ENCODE results near the gene TGFBRAP1.

Gene TGFBRAP1

DNA sequence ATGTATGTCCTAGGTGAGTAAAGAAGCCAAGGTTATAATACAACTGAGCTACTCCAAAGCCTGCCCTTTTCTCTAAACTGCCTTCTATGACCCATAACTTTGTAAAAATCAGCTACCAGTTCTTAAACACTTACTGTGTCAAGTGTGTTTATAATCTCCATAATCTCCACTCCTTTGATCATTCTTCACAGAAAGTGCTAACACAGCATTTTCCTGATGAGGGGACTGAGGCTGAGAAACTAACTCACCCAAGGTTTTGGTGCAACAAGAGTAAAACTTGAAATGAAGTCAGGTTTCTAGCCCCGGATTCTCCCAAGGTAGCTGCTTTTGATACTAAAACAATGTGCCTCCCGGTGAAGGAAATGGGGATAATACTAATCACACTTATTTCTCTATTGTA is 5.9 kb upstream of the TGFBRAP1 start:
- no peak for DNase-seq

GRCh38 chr2:105334211-105334610 is 4.7 kb upstream of the TGFBRAP1 start:
- peak; percentile 33 to 75 for DNase-seq
- TF ChIP-seq POLR2A (IDR thresholded peaks at IDR 0.05; ENCODE audit: low read length), result no peak
- no peak for TF ChIP-seq GATA1 (IDR thresholded peaks at IDR 0.05; ENCODE audit: low read depth, low read length)

More for the DNA sequence above, 5.9 kb upstream of the TGFBRAP1 start:
- TF ChIP-seq GATA1 (IDR thresholded peaks at IDR 0.05; ENCODE audit: low read depth, low read length) (no peak), POLR2A (IDR thresholded peaks at IDR 0.05; ENCODE audit: low read length) (no peak)

DNA sequence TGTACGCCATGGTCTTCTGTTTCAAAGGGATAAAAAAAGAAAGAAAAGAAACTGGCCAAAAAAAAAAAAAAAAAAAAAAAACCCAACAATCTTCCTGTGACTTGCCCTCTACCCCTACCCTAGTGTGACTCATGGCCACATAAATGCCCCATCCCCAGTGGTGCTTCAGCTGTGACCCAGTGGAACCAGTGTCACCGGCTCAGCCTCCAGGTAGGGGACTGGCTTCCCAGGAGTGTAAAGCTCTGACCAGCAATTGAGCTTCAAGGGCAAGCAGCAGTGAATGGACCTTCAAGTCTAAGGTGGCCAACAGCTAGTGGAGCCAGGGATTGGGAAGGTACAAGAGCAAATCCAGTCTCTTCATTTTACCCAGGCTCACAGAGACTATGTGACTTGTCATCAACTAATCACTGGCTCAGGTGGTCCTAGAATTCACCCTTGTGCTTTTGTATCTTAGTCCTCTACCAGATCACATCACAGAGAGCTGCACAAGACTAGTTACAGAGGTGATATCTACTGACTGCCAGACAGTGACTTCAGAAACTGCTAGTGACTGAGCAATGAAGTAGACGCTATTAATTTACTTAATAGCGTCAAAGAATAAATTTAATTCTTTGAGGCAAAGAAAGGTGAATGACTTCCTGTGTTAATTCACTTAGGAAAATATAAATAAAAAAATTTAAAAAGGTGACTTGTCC is 1.3 kb upstream of the TGFBRAP1 start:
- no peak for TF ChIP-seq GATA1 (IDR thresholded peaks at IDR 0.05; ENCODE audit: low read depth, low read length)
- TF ChIP-seq POLR2A (IDR thresholded peaks at IDR 0.05; ENCODE audit: low read length), result no peak
- peak; percentile 52 to 58 for DNase-seq

- DNase-seq, result peak in 1 of 2 experiments; percentile 59
- TF ChIP-seq POLR2A (IDR thresholded peaks at IDR 0.05; ENCODE audit: low read length) (no peak), GATA1 (IDR thresholded peaks at IDR 0.05; ENCODE audit: low read depth, low read length) (no peak)
These were observed 359 bp downstream of the TGFBRAP1 start for GRCh38 chr2:105329197-105329554.

- TF ChIP-seq POLR2A (IDR thresholded peaks at IDR 0.05; ENCODE audit: low read length), result no peak
- TF ChIP-seq GATA1 (IDR thresholded peaks at IDR 0.05; ENCODE audit: low read depth, low read length), result no peak
- DNase-seq, result peak; percentile 52 to 68
These were observed 996 bp downstream of the TGFBRAP1 start for GRCh38 chr2:105328281-105329196.

- no peak for TF ChIP-seq GATA1 (IDR thresholded peaks at IDR 0.05; ENCODE audit: low read depth, low read length)
- TF ChIP-seq POLR2A (IDR thresholded peaks at IDR 0.05; ENCODE audit: low read length), result no peak
- DNase-seq, result no peak
These were observed 1.8 kb downstream of the TGFBRAP1 start for GRCh38 chr2:105327690-105328089.

GRCh38 chr2:105327271-105327670 is 2.3 kb downstream of the TGFBRAP1 start:
- peak; percentile 16 to 43 for DNase-seq

DNA sequence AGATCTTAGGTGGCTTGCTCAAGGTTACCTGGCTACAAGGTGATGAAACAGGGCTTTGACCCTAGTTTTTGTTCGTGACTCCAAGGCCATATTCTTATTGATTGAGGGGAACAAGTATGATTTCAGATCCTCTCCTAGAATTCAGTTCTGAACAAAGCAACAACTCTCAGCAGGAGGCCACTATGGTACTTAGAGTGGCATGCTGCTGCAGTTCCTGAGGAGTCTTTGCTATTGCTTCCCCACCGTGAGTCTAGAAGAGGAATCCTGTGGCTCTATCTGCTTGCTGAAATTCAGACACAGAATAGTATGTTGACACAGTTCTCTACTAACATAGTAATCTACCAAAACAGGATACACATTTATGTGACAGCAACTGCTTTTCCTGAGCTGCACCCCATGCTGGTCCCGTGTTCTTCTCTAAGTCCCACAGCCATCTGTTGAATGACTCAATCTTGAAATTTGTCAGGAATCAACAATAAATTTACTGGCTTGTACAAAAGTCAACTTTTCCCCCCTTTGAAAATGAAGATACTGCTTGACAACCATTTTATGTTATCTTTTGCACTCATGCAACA is 4.1 kb downstream of the TGFBRAP1 start:
- no peak for TF ChIP-seq POLR2A (IDR thresholded peaks at IDR 0.05; ENCODE audit: low read length)
- no peak for TF ChIP-seq GATA1 (IDR thresholded peaks at IDR 0.05; ENCODE audit: low read depth, low read length)
- peak; percentile 14 to 29 for DNase-seq

GRCh38 chr2:105324732-105325131 is 4.8 kb downstream of the TGFBRAP1 start:
- TF ChIP-seq POLR2A (IDR thresholded peaks at IDR 0.05; ENCODE audit: low read length) (no peak), GATA1 (IDR thresholded peaks at IDR 0.05; ENCODE audit: low read depth, low read length) (no peak)
- no peak for DNase-seq

DNA sequence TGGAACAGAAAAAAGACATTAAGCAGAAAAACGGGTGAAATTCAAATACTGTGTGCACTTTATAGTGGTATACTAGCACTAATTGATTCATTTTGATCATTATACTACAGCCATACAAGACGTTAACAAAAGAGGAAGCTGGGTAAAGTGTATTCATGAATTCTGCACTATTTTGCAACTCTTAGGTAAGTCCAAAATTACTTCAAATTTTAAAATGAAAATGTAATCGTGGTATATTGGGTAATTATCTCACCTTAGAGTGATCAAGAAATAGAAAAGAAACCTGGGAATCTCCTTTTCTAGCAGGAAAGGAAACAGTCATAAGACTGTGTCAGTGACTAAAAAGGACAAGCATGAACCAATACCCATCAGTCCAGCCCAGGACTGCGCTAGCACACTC is 5.4 kb downstream of the TGFBRAP1 start:
- TF ChIP-seq POLR2A (IDR thresholded peaks at IDR 0.05; ENCODE audit: low read length), result no peak
- no peak for TF ChIP-seq GATA1 (IDR thresholded peaks at IDR 0.05; ENCODE audit: low read depth, low read length)
- no peak for DNase-seq

DNA sequence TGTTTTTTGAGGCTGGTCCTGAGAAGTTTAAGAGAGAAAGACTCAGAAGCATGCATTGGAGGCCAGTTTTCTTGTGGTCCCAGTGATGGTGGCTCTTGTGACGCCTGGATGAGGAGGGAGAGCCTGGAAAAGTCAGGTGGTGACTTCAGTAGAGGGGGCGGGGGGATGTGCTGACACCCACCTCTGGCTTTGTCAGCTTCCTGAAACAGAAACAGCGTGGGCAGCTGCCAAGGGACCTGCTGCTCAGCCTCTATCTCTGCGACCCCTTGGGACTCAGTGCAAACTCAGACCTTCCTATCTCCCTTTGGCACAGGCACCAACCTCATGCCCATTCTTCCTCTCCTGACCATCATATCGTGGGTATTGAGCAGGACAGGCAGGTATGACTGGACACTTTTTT is 6.4 kb downstream of the TGFBRAP1 start:
- DNase-seq, result no peak
- TF ChIP-seq POLR2A (IDR thresholded peaks at IDR 0.05; ENCODE audit: low read length), result no peak

GRCh38 chr2:105321875-105322646 is 7.5 kb downstream of the TGFBRAP1 start:
- TF ChIP-seq GATA1 (IDR thresholded peaks at IDR 0.05; ENCODE audit: low read depth, low read length) (no peak), POLR2A (IDR thresholded peaks at IDR 0.05; ENCODE audit: low read length) (no peak)
- DNase-seq, result peak in 1 of 2 experiments; percentile 28

- no peak for TF ChIP-seq GATA1 (IDR thresholded peaks at IDR 0.05; ENCODE audit: low read depth, low read length)
- TF ChIP-seq POLR2A (IDR thresholded peaks at IDR 0.05; ENCODE audit: low read length), result no peak
These were observed 8.8 kb downstream of the TGFBRAP1 start for GRCh38 chr2:105320651-105321215.

More at GRCh38 chr2:105320651-105321215, 8.8 kb downstream of the TGFBRAP1 start:
- no peak for DNase-seq

All from erythroblast (primary cell).